Right lung (tissue), 10 donors: Measurements from ENCODE around the gene RNF217. TPM values are rescaled to one million over a fixed set of nuclear protein-coding genes. Genes with fewer than 3 reads are reported as not detected.
A peak's percentile ranks its signal among the peaks of the same experiment; 100 is the strongest.
"Not testable (repeated sequence)": the region's sequence is repeated elsewhere in the genome, so short reads cannot be mapped to it uniquely, and the experiment has no call there.

Source experiments
- DNase-seq, 2 donors: peaks; one replicate each; pipeline ENCODE4 v3.0.0-alpha.2; 2013
- long read RNA-seq, 8 donors: transcript quantifications; one replicate each; lab custom pipeline, GENCODE V29; 2026
- polyA plus RNA-seq, 5 donors: library from polyadenylated mRNA; unstranded; fragments of 120-200 nt; gene quantifications; one replicate each; pipeline versions ENCODE4 v1.2.1 to v1.2.3, GENCODE V29; 2013; ENCODE audit warnings: inconsistent platforms in 1 of 5, low replicate concordance in 1 of 5; ENCODE audit not compliant: insufficient read length in 5 of 5, insufficient read depth in 1 of 5

The RNF217 gene, protein sequence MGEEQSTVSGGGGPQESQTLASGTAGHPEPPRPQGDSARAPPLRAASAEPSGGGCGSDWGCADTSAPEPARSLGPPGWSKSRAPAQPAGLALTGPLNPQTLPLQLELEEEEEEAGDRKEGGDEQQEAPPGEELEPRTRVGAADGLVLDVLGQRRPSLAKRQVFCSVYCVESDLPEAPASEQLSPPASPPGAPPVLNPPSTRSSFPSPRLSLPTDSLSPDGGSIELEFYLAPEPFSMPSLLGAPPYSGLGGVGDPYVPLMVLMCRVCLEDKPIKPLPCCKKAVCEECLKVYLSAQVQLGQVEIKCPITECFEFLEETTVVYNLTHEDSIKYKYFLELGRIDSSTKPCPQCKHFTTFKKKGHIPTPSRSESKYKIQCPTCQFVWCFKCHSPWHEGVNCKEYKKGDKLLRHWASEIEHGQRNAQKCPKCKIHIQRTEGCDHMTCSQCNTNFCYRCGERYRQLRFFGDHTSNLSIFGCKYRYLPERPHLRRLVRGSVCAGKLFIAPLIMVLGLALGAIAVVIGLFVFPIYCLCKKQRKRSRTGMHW
- 10 to 100 TPM; 14.6 to 34.3 (median 25.1) TPM for polyA plus RNA-seq
- long read RNA-seq, donor 1, full-length matches to known transcripts = 4 of 14 reads
- long read RNA-seq, donor 1, partial matches to known transcripts = 10 of 14 reads
- long read RNA-seq, donor 1, other reads (novel, unspliced or antisense) = 0 of 14 reads
- long read RNA-seq, donor 2 = 0 reads
- long read RNA-seq, donor 3, full-length matches to known transcripts = 2 of 2 reads
- long read RNA-seq, donor 3, partial matches to known transcripts = 0 of 2 reads
- long read RNA-seq, donor 3, other reads (novel, unspliced or antisense) = 0 of 2 reads
- long read RNA-seq, donor 4 = 0 reads
- long read RNA-seq, donor 5, full-length matches to known transcripts = 2 of 2 reads
- long read RNA-seq, donor 5, partial matches to known transcripts = 0 of 2 reads
- long read RNA-seq, donor 5, other reads (novel, unspliced or antisense) = 0 of 2 reads
- long read RNA-seq, donor 6, full-length matches to known transcripts = 3 of 3 reads
- long read RNA-seq, donor 6, partial matches to known transcripts = 0 of 3 reads
- long read RNA-seq, donor 6, other reads (novel, unspliced or antisense) = 0 of 3 reads
- long read RNA-seq, donor 7, full-length matches to known transcripts = 4 of 4 reads
- long read RNA-seq, donor 7, partial matches to known transcripts = 0 of 4 reads
- long read RNA-seq, donor 7, other reads (novel, unspliced or antisense) = 0 of 4 reads
- long read RNA-seq, donor 8, full-length matches to known transcripts = 2 of 2 reads
- long read RNA-seq, donor 8, partial matches to known transcripts = 0 of 2 reads
- long read RNA-seq, donor 8, other reads (novel, unspliced or antisense) = 0 of 2 reads

DNA sequence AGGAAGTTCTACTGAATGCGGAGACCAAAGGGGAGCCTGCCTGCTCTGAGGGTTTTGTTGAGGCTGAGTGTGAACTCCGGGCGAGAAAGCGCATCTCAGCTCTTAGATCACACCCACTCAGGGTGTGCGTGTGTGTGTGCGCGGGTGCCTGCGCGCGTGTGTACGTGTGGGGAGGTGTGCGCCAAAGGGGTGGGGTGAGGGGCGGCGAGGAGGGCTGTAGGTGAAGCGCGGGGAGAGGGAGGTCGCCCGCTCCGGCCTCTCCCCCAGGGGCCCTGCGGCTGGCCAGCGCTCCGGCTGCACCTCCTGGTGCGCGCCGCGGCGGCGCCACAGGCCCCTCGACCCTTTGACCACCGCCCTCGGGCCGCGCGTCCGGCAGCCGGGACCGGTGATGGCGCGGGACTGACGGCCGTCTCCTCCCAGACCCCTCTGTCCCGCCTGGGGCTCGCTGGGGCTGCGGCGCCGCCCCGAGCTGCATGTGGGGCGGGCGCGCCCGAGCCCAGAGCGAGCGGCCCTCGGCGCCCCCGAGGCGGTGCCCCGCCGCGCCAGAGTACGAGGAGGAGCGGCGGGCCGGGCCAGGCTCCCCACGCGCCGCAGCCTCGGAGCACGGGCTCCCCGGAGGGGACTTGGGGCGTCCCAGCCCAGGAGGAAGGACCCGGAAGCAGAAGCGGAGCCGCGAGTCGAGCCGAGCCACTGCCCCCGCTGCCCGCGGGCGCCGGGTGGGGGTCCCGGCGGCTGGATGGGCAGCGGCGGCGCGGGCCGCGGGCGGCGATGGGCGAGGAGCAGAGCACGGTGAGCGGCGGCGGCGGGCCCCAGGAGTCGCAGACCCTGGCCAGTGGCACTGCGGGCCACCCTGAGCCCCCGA lies at the start of gene RNF217:
TSS of gene RNF217 (plus strand) at position 661 of the 862 bp plus-strand sequence. CDS start at position 769, 108 bp downstream.
- peak; percentile 67 to 72 for DNase-seq

DNA sequence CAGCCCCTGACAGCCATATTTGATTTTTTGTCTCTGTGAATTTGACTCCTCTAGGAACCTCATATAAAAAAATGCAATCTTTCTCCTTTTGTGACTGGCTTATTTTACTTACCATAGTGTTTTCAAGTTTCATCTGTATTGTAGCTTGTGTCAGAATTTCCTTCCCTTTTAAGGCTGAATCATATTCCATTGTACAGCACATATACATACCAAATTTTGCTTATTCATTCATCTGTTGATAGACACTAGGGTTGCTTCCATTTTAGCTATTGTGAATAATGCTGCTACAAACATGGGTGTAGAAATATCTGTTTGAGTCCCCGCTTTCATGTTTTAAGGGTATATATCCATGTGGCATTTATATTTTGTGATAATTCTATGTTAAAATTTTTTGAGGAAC lies 49.2 kb upstream of the RNF217 start:
- DNase-seq = no peak

DNA sequence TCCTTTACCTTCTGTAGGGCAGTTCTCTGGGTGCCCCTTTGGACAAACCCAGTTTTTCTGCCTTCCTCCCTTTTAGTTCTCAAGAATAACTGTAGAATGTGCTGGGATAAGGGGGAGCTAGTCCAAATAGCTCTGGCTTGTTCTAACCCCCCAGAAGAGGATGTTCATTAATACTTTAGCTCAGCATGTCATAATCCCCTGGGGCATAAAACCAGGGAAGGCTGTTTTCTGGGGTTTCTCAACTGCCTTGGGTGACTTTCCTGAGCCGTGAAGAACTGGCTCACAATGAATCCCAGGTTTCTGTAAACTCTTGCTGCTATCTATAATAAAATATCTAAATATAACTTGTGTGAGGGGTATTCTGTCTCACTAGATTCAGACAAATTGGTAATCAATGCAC lies 44.5 kb upstream of the RNF217 start:
- no peak for DNase-seq

DNA sequence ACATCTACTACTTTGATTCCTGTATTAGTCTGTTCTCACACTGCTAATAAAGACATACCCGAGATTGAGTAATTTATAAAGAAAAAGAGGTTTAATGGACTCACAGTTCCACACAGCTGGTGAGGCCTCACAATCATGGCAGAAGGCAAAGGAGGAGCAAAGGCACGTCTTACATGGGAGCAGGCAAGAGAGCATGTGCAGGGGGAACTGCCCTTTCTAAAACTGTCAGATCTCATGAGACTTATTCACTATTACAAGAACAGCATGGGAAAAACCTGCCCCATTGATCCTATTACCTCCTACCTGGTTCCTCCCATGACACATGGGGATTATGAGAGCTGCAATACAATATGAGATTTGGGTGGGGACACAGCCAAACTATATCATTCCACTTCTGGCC lies 42.5 kb upstream of the RNF217 start:
- not testable (repeated sequence) for DNase-seq

DNA sequence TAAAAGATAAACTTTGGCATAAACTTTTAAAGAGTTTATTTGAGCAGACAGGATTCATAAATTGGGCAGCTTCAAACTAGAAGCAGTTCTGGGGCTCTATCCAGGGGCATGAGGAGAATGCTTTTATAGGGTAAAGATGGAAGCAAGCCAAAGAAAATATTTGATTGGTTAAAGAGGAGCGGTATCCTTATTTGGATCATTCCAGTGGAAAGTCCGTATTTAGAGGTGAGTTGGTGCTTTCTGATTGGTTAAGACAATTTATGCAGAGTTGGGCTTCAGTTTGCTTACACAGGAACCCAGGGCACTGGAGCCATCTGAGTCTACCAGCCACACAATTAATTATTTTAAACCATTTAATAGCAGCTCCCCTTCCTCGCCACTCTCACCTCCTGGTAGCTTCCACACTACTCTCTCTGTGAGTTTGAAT lies 37.9 kb upstream of the RNF217 start:
- DNase-seq = no peak

DNA sequence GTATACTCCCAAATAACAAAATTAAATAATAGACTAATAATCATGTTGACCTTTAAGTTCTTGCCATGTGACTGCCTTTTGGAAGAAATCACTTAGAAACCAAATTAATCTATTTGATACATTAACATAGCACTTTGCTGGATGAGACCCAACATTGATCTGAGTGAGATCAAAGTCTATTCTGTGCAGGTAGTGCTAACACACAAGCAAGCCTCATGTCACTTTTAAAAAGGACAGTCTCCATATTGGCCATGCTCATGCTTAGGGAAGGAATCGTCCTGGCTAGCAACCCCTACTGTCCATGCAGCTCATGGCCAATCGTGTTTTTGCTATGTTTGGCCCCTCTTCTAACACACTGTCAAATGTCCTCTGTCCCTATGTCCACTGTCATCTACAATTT lies 35.8 kb upstream of the RNF217 start:
- no peak for DNase-seq

DNA sequence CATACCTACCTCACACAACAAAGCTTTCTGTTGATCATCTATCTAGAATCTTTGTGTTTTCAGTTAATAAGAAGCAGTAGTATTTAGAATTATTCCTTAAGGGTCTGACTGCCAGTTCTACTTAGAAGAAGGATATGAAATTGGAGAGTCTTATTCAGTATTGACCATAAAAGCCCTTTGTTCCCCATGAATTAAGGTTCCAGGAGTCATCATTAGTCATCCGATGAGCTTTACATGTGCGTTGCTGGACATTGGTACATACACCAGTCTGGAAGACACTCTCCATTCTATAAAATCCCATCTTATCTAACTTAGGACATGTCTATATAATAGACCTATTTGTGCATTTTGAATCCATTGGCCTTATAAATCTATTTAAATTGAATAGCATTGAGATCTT lies 34.4 kb upstream of the RNF217 start:
- DNase-seq = no peak

DNA sequence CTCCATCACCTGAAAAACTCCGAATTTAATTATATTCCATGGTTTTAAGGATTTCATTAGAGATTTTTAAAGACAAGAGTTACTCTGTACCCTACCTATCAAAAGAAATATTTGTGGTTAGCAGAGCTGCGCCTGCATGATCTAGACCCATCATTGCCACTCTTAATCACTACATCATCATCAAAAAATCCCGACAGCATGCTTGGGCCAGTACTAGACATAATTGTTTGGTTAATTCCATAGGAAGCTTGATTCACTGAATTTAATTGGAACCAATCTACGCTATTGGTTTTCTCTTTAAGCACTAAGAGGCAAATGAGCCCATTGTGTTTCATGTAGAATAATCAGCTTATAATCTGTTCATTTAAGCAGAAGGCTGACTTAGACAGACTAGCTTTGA lies 33.4 kb upstream of the RNF217 start:
- DNase-seq = no peak

DNA sequence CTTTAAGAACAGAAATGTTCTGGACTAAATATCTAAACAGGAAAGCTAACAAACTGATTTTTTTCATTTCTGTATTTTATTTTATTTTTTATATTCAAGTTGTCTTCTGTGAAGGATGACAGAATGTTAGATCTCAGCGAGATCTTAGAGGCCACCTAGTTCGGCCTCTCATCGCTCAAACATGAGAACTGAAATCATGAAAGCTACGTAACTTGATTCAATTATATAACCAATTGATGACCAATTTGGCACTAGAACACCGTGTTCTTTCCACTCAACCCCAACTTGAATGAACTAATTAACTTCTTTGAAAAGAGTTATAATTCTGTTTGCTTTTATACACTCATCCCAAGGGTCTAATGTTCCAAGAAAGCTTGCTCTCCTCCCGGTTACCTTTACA lies 24.6 kb upstream of the RNF217 start:
- no peak for DNase-seq

DNA sequence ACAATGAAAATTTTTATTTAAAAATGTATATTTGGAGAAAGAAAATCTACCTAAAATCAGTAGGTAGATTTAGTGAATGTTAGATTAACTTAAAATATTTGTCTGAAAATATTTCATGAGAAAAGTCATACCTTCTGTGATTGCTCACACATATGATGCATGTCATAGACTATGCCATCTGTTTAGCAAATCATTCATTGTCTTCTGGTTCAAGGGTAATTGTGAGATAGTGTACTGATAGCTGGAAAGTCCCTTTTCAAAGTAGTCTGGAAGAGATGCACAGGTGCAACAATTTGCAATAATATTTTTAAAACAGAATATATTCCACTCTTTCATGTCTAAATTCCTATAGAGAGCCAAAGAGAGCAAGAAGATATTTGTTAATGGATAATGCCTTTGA lies 21.0 kb upstream of the RNF217 start:
- DNase-seq = no peak

DNA sequence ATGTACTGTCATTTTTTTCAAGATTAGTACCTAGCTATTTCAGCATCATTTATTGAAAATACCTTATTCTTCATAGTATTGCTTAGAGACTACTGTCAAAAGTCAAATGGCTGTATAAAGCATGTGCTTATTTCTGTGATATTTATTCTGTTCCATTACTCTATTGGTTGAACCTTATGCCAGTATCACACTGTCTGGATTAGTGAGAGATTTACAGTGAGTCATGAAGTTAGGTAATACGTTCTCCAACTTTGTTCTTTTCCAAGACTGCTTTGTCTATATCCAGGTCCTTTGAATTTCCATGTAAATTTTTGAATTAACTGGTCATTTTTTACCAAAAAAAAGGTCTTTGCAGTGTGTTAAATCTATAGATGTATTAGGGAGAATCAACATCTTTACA lies 18.6 kb upstream of the RNF217 start:
- DNase-seq = no peak

DNA sequence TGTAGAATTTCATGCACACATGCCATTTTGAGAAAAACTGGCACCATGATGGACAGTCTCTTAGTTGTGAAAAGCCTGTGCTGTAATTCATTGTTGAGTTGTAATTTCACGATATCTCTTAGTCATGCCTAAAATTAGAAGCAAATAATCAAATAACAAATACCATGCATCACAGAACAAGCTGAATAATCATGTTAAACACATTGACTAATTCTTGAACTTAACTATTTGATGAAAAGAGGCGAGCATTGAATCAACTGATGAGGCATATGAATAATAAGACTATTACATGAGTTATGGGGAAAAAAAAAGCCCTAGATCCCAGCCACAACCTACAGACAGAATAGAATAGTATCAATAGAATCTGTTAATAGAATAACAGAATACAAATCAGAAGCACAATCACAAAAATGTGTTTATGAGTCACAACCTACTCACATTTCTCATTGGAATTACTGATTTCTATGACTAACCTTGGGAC lies 14.2 kb upstream of the RNF217 start:
- no peak for DNase-seq

DNA sequence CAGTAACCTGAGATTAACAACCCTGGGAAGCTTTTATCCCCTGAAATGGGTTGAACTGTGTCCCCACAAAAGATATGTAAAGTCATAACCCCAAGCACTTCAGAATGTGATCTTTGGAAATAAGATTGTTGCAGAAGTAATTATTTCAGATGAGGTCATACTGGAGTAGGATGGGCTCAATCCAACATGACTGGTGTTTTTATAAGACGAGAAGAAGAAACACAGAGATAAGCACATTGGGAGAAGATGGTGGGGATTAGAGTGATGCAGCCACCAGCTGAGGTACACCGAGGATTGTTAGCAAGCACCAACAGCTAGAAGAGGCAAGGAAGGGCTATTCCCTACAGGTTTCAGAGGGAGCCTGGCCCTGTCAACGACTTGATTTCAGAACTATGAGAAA lies 12.5 kb upstream of the RNF217 start:
- no peak for DNase-seq

DNA sequence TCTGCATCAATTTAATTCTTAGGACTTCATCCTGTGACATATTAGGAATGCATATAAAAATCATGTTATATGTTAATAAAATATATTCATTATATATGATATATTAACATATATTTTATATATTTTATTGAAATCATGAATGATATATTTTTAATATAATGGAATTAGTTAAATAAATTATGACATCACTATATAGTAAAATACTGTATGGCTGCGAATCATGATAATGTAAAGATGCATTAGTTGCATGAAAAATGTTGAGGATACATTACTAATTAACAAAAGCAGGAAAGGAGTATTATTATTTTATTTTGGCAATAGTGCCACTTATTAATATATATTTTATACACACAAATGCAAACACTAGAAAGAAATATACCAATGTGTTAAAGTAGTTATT lies 8.4 kb upstream of the RNF217 start:
- no peak for DNase-seq

DNA sequence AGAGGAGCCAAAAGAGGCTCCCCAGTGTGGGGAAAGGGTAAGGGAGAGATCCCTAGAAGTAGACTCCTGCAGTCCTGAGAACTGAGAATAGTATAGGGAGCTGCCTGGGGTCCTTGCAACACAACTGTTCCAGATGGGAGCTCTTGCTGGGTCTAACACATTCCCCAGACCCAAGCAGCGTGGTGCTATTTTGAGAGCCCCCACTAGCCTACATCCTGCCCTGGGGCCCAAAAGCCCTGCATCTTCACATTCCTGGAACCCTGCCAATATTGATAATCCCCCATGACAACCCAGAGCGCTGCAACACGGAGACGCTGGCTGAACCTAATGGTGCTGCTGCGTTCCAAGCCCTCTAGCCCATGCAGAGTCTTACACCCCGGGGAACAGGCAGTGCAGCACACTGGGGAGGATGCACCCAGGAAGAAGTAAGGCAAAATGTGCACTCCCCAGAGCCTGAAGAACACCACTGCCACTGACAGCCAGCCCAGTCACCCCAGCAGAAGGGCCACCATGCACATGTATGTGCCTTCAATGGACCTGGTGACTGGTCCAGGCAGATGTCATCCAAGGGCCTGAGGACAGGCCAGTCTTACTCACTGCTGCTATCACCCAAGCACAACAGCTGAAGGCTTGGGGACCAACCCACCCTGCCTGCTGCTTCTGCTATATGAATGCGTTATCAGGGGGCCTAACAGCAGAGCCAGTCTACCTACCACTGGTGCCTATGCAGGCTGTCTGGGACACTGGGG lies 7.0 kb upstream of the RNF217 start:
- DNase-seq = peak in 1 of 2 donors; percentile 36

DNA sequence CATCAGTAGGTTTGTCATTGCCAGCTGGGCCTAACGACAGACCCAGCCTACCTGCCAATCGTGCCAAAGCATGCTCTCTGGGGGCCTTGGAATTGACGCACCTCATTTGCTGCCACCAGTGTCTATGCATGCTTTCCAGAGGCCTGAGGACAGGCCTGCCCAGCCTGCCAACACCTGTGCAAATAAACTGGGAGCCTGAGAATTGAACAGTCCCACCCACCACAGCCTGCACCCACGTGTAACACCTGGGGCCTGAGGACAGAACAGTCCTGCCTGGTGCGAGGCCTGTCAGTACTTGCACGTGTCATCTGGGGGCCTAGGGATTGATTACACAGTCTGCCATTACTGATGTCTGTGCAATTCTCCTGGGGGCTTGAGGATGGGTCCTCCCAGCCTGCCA lies 6.2 kb upstream of the RNF217 start:
- no peak for DNase-seq

DNA sequence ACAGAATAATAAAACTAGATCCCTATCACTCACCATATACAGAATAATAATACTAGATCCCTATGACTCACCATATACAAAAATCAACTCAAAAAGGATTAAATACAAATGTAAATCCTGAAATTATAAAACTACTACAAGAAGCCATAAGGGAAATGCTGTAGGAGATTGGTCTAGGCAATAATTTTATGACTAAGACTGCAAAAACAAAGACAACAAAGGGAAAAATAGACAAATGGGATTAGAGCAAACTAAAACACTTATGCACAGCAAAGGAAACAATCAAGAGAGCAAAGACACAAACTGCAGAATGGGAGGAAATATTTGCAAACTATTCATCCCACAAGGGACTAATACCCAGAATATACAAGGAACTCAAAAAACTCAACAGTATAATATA lies 4.1 kb upstream of the RNF217 start:
- DNase-seq = no peak

DNA sequence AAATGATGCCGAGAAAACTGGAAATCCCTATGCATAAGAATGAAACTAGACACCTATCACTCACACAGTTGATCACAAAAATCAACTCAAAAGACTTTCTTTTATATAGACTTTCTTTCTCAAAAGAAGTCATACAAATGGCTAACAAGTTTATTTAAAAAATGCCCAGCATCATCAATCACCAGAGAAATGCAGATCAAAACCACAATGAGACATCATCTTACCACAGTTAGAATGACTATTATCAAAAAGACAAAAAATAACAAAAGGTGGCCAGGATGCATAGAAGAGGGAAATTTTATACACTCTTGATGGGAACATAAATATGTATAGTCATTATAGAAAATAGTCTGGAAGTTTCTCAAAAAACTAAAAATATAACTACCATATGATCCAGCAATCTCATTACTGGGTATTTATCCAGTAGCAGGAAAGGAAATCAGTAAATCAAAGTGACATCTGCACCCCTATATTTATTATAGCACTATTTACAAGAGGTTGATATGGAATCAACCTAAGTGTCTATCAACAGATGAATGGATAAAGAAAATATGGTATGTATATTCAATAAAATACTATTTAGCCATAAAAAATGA lies 3.4 kb upstream of the RNF217 start:
- no peak for DNase-seq

DNA sequence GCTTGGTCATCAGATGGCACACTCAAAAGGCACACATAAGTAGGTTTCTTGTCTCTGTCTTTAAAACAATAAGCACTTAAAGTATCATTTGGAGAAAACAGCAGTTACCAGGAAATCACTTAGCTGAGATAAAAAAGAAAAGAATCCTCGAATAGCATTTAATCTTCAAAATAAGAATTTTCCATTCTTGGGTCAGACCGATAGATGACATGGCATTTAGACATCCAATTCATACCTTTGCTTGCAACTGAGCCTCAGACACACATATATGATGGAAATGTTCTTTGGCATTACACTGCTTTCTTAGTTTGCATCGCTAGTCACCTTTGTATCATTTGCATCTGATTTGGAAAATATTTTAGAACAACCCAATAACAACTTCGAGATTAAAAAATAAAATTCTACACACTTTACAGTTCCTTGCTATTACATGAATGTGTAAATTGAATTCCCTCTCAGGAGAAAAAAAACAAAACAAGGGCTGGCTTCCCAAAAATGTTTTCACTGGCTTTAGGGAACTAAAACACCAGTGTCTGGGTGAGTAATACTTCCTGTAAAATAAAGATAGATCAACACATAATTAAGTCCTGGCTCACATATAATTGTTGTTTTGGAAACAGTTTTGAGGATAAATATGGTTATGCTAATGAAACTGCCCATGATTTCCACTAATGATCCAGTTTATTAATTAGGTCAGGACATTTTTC lies 1.3 kb upstream of the RNF217 start:
- no peak for DNase-seq
